ENCODE measurements around the gene MGAT5B.

MGAT5B gene

DNA sequence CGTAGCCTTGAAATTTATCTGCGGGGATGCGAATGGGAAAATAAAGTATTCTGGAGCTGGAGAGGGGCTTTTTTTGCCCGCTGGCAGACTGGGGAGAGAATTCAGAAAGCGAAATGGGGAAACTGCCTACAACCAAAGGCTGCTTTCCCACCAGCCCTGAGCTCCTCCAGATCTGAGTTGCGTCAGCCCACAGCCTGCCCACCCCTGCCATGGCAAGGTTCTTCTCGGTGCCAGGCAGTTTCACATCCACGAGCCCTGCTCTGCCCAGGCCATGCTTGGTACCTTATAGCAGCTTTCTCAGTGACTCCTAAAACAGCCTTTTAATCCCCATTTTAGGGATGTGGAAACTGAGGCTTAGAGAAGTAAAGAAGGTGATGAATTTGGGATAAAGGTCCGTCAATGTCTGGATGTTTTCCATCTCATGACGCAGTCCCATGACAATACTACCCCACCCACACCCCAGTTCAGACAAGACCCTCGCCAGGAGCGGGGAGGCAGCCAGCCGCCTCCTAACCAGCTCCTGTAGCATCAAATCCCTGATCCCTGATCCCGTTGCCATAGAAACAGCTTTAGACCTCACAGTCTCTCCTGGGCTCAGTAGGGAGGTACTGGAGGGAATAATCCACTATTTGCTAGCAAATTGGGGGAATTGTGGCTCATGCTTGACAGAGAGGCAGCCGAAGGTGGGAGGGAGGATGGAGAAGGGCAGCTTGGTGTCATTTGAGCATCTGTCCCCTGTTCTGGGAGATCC is 113.5 kb downstream of the MGAT5B start:
- DNase-seq (ENCODE audit: low spot score): no peak

DNA sequence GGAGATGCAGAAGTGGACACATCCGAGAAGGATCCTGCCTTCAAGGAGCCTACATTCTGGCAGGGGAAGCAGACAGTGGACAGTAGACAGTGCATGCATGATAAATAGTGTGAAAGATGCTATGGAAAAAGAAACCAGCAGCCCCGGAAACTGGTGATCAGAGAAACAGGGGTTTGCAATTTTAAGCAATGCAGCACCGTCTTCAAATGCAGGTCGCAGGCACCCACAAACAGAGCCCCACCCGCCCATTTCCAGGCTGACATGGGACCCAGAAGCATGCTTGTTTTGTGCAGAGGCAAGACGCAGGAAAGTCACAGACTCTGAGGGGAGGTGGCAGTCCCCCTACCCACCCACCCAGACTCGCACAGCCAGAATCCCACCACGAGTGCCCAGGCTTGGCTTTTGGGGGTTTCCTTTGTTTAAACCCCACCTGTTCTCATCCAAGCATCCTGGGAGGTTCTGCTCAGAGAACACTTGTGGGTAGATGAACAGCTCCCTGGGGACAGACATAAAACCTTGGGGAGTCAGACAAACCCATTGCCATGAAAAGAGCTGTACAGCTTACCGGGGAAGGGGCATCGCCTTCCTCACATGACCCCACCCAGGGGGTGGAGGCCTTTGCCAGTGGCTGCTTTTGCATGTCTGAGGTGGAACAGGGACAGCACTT is 114.3 kb downstream of the MGAT5B start:
- no peak for DNase-seq (ENCODE audit: low spot score)

DNA sequence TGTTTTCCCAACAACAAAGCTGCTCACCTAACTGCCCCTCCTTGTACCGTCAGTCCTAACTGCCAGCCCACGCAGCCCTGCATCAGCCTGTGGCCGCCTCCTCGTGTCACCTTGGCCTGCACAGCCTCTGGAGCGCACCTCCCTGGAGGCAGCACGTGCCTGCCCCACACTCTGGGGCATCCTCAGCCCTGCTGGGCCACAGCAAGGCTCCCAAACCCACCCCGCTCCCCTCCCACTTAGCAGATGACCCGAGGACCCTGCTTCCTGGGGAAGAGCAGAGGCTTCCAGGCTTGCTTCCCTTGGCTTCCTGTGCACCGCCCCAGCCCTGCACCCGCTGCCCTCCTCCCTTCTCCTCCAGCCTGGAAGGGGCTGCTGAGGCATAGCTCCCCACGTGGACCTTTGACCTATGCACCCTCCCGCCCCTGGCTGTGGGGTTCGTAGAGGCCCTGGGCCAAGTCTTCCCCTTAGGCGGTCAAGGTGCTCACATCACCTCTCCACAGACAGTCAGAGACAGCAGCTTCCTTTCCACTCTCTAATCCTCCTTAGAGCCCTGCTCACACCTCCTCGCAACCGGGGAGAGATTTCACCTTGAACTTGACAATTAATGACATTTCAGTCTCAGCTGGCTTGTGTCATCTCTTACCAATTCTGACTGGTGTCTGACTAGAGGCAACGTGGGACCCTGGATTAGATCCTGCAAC is 115.0 kb downstream of the MGAT5B start:
- no peak for DNase-seq (ENCODE audit: low spot score)

DNA sequence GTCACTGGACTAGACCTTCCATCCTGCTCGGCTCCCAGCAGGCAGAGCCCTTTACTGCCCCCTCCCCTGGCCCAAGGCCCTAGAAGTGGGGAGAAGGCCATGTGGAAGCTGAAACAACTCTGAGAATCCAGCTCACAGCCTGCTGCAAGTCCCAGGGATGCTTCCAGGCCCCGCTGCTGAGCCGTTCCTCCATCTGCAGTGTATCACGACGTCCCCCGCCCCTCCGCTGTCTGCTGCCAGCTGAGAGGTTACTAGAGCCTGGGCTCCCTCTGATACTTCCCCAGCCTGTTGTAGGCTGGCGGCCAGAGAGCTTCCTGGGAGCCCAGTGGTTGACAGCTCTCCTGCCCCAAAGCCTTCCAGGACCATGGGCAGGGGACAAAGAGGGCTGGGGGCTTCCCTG is 118.2 kb downstream of the MGAT5B start:
- no peak for DNase-seq (ENCODE audit: low spot score)

DNA sequence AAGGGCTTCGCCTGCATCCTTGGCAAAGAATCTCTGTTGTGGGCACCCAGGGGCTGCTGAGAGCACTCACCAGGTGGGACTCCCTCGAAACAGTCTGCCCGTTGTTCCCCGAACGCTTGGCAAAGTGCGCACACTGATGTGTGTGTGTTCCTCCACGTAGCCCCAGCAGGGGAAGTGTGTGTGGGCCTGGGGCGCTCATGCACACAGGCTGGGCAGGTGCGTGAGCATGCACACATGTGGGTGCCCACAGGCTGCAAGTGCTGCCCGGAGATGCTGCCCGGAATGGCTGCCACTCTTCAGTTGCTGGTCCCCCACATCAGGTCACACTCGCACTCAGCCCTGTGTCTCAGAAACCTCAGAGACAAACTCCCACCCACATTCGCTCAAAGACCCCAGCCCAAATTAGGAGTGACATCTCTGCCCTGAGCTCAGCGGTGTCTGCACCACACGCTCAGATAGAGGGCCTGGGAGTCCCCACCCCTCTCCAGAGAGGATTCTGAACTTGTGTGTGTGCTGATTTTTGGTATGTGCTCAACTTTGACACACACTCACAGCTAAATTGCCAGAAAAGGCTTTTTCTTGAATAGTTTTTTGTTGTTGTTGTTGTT is 119.4 kb downstream of the MGAT5B start:
- DNase-seq (ENCODE audit: low spot score): no peak

DNA sequence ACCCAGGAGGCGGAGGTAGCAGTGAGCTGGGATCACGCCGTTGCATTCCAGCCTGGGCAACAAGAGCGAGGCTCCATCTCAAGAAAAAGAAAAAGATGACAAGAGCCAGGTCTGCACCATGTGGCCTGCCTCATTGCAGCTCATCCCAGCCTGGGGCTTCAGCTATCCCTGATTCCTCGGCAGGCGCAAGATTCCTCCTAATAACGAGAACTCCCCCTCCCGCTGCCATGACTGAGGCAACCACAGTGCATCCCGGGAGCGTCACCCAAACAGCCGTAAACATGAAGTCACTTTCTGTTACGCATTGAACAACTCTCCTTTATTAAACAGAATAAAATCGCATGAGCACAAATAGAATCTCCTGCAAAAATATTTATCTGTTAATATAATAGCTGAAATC is 120.6 kb downstream of the MGAT5B start:
- no peak for DNase-seq (ENCODE audit: low spot score)

DNA sequence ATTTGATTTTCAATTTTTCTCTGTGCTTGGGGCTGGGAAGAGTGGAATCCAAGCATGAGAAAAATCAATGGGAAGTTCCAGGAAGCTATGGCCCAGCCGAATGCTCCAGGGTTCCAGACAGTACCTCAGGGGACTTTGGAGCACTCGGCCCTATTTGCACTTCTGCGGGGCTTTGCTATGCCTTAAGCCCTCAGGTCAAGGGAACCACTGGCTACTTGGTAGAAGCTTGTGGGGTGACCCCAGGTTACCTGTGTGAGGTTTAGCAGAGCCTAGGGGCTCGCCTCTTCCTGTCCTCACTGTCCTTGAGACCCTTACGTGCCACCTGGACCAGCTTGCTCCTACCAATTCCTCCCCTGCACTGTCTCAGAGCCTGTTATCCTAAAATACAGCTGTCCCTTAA is 121.3 kb downstream of the MGAT5B start:
- DNase-seq (ENCODE audit: low spot score): no peak

DNA sequence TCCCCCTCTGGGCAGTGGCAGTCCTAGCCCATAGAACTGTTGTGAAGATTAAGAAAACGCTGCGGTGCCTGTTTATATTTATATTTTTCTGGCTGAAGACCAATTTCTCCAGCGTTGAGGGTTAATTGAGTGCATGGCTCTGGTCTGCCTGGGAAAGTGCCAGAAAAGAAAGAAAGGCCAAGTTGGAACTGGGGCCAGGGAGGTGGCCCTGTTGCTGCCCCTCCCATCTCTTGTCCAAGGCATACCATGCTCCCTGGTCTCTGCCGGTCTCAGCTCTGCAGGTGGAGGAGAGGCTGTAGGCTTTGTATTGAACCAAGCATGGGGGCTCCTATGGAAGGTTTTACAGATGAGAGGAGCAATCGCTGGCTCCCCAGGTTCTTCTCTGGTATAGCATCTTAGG is 124.7 kb downstream of the MGAT5B start:
- DNase-seq (ENCODE audit: low spot score): no peak

DNA sequence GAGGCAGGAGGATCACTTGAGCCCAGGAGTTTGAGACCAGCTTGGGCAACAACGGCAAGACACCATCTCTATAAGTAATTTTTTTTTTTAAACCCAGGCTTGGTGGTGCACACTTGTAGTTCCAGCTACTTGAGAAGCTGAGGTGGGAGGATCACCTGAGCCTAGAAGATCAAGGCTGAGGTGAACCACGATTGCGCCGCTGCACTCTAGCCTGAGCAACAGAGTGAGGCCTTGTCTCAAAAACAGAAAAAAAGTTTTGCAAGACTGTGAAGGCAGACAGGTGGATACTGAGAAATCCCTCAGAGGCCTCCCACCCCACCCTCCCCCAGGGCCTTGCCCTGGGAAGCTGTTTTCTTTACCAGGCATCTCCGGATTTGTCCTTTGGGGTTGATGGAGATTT is 125.4 kb downstream of the MGAT5B start:
- DNase-seq (ENCODE audit: low spot score): no peak

DNA sequence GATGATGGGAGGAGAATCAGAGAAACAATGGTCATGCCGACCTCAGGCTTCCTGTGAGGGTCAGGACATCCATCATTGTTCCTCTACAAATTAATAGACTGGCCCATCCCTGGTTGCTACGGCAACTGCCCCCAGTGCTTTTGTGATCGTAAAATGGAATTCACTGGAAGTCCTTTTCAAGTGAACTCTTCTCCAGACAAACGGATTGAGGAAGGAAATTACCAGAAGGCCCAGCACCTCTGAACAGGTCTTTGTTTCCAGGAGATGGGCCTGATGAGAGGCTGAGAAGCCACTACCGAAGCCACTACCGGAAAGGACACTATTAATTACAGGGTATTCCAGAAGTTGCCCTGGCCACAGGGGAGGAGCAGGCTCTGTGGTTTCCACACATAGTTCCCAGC is 126.0 kb downstream of the MGAT5B start:
- no peak for DNase-seq (ENCODE audit: low spot score)

DNA sequence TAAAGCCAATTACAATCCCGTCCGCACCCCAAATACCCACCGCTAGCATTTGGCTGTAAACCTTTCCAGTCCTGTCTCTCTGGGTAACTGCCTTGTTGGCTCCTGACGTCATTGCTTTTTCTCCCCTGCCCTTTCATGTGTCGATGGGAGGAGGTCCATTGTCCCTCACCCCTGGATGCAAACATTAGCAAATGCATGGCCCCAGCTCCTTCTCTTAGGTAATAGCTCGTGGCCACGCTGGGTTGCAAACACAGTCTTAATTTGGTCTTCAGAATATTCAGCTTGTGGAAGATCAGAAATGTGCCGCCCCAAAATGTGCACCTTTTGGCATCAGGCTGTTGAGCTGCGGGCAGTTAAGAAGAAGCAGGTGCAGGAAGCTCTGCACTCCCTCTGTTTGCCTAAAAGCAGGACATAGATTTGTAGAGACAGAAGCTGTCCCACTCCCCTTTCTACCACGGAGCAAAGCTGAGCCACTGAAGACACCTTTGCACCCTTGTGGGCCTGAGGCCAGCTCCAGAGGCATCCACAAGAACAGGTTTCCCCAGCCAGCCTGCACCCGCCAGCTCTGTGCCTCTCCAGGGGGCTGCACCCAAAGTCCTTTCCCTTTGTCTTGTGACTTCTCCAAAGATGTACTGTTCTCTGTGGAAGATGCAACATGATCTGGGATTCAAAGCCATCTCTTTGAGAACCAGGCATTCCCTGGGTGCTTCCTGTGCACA is 127.3 kb downstream of the MGAT5B start:
- DNase-seq (ENCODE audit: low spot score): no peak

DNA sequence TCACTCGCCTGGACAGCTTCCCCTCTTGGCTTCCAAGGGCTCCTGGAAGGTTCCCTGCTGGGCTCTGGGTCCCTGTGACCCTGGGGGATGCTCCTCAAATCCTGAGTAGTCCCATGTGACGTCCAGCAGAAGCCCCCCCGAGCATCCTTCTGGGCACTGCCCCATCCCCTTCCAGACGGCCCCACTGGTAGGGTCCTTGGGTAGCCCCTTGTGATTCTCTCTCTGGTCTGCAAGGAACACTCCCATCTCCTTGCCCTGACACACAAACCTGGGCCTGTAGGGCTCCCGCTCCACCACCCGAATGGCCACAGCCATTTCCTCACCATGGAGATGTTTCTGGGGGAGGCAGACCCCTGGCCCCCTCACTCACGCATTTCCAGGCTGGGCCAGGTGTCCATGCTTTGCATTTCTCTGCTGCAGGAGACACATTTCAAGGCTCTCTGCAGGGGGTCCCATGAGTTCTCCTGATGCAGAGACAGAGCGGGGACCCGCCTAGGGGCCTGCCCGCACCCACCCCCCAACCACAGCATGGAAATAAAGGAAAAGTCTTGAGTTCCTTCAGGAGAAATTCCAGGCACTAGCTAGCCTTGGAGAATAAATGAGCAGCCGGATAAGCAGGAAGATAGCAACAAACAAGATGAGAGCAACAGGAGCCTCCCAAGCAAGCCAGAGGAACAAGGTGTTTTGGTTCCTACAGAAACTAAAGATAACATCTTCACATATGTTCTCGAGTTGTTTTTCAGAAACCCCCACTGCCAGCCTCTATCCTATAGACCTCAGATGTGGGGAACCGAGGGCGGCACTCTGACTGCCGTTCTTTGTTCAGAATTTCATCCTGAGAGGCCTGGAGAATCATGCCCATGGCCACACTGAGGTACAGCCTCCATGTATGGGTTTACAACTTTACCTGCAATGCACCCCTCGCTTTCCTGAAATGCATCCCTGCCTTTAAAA is 128.8 kb downstream of the MGAT5B start:
- no peak for DNase-seq (ENCODE audit: low spot score)

DNA sequence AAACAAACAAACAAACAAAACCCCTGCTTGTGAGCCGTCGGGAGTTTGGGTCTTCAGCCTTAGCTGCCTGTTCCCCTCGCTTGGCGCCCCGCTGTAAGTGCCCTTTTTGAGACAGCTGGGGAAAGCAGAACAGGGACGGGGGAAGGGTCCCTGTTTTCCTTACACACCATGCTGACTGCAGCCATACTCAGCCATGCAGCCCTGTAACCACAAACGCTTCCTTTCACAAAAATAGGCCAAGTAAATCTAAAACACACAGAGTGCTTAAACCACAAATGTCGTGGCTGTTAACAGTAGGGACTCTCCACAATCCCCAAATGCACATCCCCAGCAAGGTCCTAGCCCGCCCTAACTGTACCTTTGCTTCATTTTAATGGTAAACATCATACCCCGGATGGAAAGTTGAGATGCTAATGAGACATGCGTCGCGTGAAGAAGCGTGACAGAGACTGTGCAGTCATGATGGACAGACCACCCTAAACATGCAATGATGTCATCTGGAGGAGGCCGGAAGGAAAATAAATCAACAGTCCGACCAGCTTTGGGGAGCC is 129.9 kb downstream of the MGAT5B start:
- DNase-seq (ENCODE audit: low spot score): no peak

DNA sequence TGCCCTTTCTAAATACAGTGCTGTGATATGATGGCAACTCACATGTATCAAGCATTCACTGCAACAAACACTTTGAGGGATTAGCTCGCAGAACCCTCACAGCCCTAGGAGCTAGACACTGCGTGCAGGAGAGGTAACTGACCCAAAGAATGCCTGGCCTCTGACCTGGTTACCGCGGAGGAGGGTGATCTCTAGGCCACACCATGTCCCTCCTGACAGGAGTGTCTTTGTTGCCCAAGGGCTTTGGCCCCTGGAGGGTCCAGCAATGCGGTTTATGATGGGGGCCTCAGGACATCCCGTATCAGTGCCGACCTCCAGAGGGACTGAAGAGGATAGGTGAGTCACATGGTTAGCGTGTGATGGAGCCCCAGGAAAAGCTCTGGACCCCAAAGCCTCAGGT is 130.6 kb downstream of the MGAT5B start:
- DNase-seq (ENCODE audit: low spot score): no peak

Data from hematopoietic multipotent progenitor cell treated with erythropoietin and hydrocortisone succinate and interleukin-3 and kit ligand, for 17 days (in vitro differentiated cells).